NCI-H2196 treated with DMSO at 0.1 percent for 48 hours (cell line): Measurements from ENCODE around the gene CAPN6.

Experiments used
- DNase-seq: peaks from one replicate; lab custom pipeline; 2025; ENCODE audit not compliant: unreplicated experiment; lab: John Stamatoyannopoulos, UW

The CAPN6 gene

GRCh38 chrX:111207851-111208250, 62.4 kb downstream of the CAPN6 start:
- no peak for DNase-seq

- DNase-seq, result no peak
Measured at GRCh38 chrX:111200327-111200726, 70.0 kb downstream of the CAPN6 start.

GRCh38 chrX:111199505-111199904, 70.8 kb downstream of the CAPN6 start:
- DNase-seq, result no peak
